Upper lobe of right lung (tissue), 1 donor: ENCODE results near the gene GHITM. TPM values are rescaled to one million over a fixed set of nuclear protein-coding genes. Genes with fewer than 3 reads are reported as not detected.
"Not testable (repeated sequence)": the region's sequence is repeated elsewhere in the genome, so short reads cannot be mapped to it uniquely, and the experiment has no call there.

Source experiments
- ATAC-seq: fragments of 200-7000 bp; cut with Tn5 transposase; one replicate; pipeline ENCODE4 v1.9.1; 2020; ENCODE audit warnings: mild to moderate bottlenecking, moderate library complexity
- DNase-seq: peaks from one replicate; pipeline ENCODE4 v3.0.0-alpha.2; 2020
- H3K27ac ChIP-seq: fragments of 200-600 bp; one replicate; pipeline ENCODE4 v1.8.0; 2022
- H3K27me3 ChIP-seq: fragments of 200-600 bp; one replicate; pipeline ENCODE4 v1.8.0; 2022; ENCODE audit warnings: mild to moderate bottlenecking
- H3K36me3 ChIP-seq: fragments of 200-600 bp; one replicate; pipeline ENCODE4 v1.8.0; 2022
- H3K4me1 ChIP-seq: fragments of 200-600 bp; one replicate; pipeline ENCODE4 v1.8.0; 2022
- H3K4me3 ChIP-seq: fragments of 200-600 bp; one replicate; pipeline ENCODE4 v1.8.0; 2022; ENCODE audit warnings: mild to moderate bottlenecking
- H3K9me3 ChIP-seq: fragments of 200-600 bp; one replicate; pipeline ENCODE4 v1.8.0; 2022
- intact Hi-C: fragments of 100-400 bp; cut with DNase I; formaldehyde crosslinking; loops from one replicate; pipeline ENCODE4 v1.11.0; 2022
- total RNA-seq: library from RNA; stranded (reverse); fragmentation: NEBNext Ultra II Directional; extraction: Animal tissue kit (Norgen Biotek cat#: 25700); gene quantifications from one replicate; pipeline ENCODE4 v1.2.1, GENCODE V29; 2021
- TF ChIP-seq, protein P1 (sequence below): fragments of 200-600 bp; IDR thresholded peaks from one replicate; pipeline ENCODE4 v1.8.0; 2022; ENCODE audit warnings: antibody characterized with exemption
- donor health status: DM: no; HTN: yes; CAD: no; lungs with severe emphysema.

GHITM gene
- total RNA-seq, 1 donor from 2014 or later, result 117 TPM

DNA sequence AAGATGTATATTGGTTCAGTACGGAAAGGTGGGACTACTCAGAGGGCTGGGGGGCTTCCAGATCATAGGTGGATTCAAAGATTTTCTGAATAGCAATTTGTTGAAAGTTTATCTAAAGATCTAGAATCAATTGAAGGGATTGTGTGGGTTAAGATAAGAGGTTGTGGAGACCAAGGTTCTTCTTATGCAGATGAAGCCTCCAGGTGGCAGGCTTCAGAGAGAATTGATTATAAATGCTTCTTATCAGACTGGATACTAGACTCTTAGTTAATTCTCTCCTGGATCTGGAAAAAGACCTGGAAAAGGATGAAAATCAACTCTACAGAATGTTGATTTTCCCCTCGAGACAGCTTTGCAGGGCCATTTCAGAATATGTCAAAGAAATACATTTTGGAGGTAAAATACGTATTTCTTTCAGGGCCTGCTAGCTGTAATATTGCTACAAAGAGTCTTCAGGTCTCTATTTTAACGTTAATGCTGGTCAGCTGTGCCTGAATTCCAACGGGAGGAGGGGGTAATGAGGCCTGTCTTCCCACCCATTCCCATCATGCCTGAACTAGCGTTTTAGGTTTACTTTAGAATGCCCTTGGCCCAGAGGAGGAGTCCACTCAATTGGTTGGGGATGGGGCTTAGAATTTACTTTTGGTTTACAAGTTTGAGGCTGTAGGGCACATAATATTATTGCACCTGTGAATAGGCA lies 21.5 kb downstream of the GHITM start:
- Histone ChIP-seq H3K36me3 (no peaks in the 10 kb centered on the region), H3K9me3 (no peaks in the 10 kb centered on the region), H3K27me3 (peaks cover 25% of the 10 kb centered on the region), H3K27ac (no peak overlapping the region), H3K4me3 (no peak overlapping the region), H3K4me1 (no peaks in the 10 kb centered on the region)
- ATAC-seq, result no peak
- TF ChIP-seq, protein P1, sequence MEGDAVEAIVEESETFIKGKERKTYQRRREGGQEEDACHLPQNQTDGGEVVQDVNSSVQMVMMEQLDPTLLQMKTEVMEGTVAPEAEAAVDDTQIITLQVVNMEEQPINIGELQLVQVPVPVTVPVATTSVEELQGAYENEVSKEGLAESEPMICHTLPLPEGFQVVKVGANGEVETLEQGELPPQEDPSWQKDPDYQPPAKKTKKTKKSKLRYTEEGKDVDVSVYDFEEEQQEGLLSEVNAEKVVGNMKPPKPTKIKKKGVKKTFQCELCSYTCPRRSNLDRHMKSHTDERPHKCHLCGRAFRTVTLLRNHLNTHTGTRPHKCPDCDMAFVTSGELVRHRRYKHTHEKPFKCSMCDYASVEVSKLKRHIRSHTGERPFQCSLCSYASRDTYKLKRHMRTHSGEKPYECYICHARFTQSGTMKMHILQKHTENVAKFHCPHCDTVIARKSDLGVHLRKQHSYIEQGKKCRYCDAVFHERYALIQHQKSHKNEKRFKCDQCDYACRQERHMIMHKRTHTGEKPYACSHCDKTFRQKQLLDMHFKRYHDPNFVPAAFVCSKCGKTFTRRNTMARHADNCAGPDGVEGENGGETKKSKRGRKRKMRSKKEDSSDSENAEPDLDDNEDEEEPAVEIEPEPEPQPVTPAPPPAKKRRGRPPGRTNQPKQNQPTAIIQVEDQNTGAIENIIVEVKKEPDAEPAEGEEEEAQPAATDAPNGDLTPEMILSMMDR, result no peak
- intact Hi-C loops, result no loop called here
- no peak for DNase-seq

DNA sequence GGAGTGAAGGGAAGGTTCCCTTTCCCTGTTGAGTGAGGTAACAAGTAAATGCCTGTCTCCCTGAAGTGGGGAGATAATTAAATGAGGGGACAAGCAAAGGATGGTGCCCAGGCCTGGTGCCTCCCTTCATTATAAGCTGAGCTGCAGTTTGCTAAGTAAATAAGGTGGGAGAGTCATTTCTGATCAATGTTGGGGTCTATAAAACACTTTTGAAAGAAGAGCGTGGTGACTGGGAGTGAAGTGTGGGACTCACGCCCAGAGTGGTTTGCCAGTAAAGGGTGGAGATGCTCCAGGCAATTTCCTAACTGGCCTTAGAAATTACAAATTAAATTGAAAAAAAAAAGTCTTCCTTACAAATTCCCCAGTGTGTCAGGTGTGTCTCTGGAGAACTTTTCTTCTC lies 24.7 kb downstream of the GHITM start:
- DNase-seq, result no peak
- Histone ChIP-seq H3K4me3 (no peak overlapping the region), H3K36me3 (no peaks in the 10 kb centered on the region), H3K27me3 (peaks cover 25% of the 10 kb centered on the region), H3K4me1 (no peaks in the 10 kb centered on the region), H3K27ac (no peak overlapping the region), H3K9me3 (no peaks in the 10 kb centered on the region)
- TF ChIP-seq, protein P1, result no peak
- intact Hi-C loops, result no loop called here
- ATAC-seq, result no peak

DNA sequence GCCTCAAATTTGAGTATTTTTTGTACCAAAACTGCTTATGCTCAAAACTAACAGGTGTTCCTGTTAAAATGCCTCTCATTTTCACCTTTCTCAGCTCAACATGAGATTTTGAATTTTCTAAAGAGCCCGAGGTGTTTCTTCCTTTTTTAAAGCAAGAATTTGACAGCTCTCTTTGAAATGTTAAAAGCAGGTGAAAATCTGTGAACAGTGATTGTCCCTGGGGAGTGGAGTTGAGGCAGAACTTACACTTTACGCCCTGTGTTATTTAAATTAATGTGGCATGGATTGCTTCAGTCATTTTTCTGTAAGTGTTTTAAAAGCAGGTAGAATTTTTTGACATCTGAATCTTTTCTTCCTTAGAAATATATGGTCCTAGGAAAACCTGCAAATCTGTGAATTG lies 25.1 kb downstream of the GHITM start:
- no peak for DNase-seq
- no peaks in the 10 kb centered on the region for H3K9me3 ChIP-seq
- TF ChIP-seq, protein P1, result no peak
- H3K4me3 ChIP-seq, result no peak overlapping the region
- H3K27me3 ChIP-seq, result peaks cover 25% of the 10 kb centered on the region
- H3K27ac ChIP-seq, result no peak overlapping the region
- no peak for ATAC-seq
- no peaks in the 10 kb centered on the region for H3K4me1 ChIP-seq
- intact Hi-C loops, result no loop called here
- H3K36me3 ChIP-seq, result no peaks in the 10 kb centered on the region

DNA sequence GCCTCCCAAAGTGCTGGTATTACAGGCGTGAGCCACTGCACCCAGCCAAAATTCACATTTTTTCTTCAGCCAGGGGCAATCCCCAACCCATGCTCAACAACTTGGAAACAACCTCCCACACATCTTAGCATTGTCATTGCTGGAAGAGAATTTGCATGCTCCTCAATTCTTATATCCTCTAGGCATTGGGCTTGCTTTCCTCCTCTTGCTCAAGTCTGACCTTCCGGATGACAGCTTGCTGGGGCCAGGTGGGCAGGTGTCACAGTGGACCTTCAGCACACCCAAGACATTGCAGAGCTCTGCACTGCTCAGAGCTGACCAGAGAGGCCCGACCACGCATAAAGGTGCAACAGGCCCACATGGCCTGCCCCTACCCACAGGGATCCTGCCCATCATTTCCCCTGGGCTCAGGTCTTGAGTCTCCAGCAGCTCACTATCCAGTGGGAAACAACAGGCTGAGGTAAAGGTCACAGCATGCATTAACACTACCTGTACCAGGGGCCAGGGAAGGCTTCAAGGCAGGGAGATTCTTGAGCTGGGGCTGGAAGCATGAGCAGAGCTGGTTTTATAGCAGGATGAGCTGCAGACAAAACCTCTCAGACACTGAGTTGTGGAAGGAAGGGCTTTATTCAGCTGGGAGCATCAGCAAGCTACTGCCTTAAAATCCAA lies 27.4 kb downstream of the GHITM start:
- DNase-seq (no peak), ATAC-seq (no peak)
- Histone ChIP-seq H3K27ac (no peak overlapping the region), H3K36me3 (no peaks in the 10 kb centered on the region), H3K27me3 (peaks cover 19% of the 10 kb centered on the region), H3K9me3 (no peaks in the 10 kb centered on the region), H3K4me3 (no peak overlapping the region), H3K4me1 (no peaks in the 10 kb centered on the region)
- TF ChIP-seq, protein P1, result no peak
- intact Hi-C loops, result no loop called here

DNA sequence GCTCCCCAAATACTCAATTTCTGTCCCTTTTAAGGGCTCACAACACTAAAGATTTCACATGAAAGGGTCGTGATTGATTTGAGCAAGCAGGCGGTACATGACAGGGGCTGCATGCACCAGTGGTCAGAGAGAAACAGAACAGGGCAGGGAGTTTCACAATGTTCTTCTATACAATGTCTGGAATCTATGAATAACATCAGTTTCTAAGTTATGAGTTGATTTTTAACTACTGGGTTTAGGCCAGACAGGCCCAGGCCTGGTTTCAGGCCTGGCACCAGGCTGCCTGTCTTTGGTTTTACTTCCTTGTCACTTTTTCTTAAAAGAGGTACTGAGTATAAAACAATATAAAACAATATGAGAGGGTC lies 28.0 kb downstream of the GHITM start:
- DNase-seq, H3K9me3 ChIP-seq, H3K4me3 ChIP-seq, intact Hi-C loops, H3K4me1 ChIP-seq, H3K27ac ChIP-seq, ATAC-seq, H3K36me3 ChIP-seq: not testable (repeated sequence)
- peaks cover 19% of the 10 kb centered on the region for H3K27me3 ChIP-seq

DNA sequence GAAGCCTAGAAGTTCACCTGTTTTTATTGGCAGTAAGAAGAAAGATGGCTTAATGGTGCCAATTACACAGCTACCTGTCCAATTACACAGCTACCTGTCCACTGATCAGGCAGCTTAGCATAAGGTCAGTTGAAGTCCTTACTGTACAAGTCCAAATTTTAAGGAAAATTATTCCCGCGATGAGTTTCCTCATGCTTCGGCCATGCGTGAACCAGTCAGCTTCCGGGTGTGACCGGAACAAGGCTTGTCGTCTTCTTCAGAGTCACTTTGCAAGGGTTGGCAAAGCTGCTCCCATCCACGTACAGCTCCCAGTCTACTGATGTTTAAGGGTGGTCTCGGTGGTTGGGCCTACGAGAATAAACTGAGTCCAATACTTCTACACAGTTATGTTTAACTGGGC lies 29.1 kb downstream of the GHITM start:
- intact Hi-C loops, result not testable (repeated sequence)

DNA sequence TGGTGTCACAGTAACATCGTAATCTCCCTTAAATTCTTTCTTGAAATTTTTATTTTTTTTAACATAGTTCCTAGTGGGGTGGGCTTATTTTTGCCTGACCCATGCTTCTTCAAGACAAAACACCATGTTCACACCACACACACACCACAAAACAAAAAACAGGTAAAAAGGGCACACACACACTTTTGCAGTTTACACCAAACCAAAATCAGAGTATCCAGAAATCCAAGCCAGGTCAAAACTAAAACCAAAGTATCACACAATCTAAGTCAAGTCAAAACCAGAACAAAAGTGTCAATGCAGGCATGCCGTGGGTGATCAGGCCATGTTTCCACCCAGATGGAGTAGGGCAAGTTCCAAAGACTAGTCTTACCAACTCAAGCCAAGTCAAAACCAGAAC lies 31.9 kb downstream of the GHITM start:
- H3K4me1 ChIP-seq, H3K4me3 ChIP-seq, intact Hi-C loops, ATAC-seq, H3K27ac ChIP-seq, H3K9me3 ChIP-seq, H3K36me3 ChIP-seq, H3K27me3 ChIP-seq, DNase-seq: not testable (repeated sequence)

More for the DNA sequence above, 29.1 kb downstream of the GHITM start:
- not testable (repeated sequence) for ATAC-seq, H3K4me1 ChIP-seq, H3K27ac ChIP-seq, H3K36me3 ChIP-seq, H3K4me3 ChIP-seq, H3K9me3 ChIP-seq, DNase-seq
- peaks cover 14% of the 10 kb centered on the region for H3K27me3 ChIP-seq

DNA sequence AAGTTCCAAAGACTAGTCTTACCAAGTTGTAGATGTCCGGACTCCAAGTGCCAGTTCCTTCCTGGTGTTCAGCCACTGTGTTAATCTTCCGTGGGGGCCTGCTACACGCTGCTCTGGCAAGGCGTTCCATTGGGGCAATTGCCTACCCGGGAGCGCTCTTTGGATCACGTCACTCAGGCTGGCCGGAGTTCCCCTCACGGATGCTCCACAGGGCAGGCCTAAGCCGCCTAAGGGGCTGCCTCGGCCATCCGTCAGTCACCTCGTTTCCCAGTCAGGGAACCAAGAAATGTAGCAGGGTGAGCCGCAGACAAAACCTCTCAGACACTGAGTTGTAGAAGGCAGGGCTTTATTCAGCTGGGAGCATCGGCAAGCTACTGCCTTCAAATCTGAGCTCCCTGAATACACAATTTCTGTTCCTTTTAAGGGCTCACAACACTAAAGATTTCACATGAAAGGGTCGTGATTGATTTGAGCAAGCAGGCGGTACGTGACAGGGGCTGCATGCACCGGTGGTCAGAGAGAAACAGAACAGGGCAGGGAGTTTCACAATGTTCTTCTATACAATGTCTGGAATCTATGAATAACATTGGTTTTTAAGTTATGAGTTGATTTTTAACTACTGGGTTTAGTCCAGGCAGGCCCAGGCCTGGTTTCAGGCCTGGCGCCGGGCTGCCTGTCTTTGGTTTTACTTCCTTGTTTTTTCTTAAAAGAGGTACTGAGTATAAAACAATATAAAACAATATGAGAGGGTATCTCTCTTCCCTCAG lies 32.6 kb downstream of the GHITM start:
- H3K9me3 ChIP-seq, DNase-seq, H3K36me3 ChIP-seq, H3K4me1 ChIP-seq, H3K27me3 ChIP-seq, ATAC-seq, intact Hi-C loops, H3K27ac ChIP-seq, H3K4me3 ChIP-seq: not testable (repeated sequence)
